ENCODE measurements around the gene PTPN4.

DNA sequence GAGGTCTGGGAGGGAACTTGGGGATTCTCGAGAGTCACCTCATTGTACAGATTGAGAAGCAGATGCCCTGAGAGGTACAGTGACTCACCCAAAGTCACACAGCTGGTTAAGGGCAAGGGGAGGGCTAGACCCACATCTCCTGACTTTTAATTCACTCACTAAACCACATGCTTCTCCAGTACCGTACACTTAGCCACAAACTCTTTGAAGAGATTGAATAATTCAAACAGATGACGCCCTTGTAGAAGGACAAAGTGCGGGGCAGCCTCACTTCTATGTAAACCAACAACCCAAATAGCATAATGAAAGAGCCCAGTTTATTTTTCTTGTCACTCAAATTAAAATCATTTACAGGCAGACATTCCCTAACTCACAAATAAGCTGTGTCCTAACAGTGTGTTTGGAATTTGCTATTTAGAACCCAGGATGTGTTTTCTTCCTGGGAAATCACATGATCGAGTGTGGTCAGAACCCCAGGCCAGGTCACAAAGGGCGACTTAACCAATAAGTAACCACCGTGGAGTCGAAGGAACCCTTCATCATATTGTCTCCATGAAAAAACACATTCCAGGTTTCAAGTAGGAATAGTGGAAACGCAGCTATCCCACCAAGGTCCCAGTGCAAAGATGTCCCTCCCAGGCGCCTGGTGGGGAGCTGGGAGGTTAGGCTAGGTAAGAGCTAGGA lies 35.8 kb upstream of the PTPN4 start:
- TF ChIP-seq CTCF (conservative IDR thresholded peaks at IDR 0.05) (no peak), ZFX (IDR thresholded peaks at IDR 0.05) (no peak)
